ENCODE data around the gene FHIT.

Gene FHIT

GRCh38 chr3:60102154-60102553 is 1149.1 kb downstream of the FHIT start:
- H3K27ac ChIP-seq = no peak overlapping the region
- no peaks in the 10 kb centered on the region for H3K9me3 ChIP-seq
- H3K4me3 ChIP-seq = no peak overlapping the region
- H3K27me3 ChIP-seq = no peaks in the 10 kb centered on the region
- no peak for TF ChIP-seq CTCF (IDR thresholded peaks at IDR 0.05)
- H3K4me1 ChIP-seq = no peaks in the 10 kb centered on the region
- no peaks in the 10 kb centered on the region for H3K36me3 ChIP-seq
- intact Hi-C loops (cut with DNase I; ENCODE audit: low total_unique reads) = no loop called here
- DNase-seq = no peak

- H3K9me3 ChIP-seq = no peaks in the 10 kb centered on the region
- no peak overlapping the region for H3K27ac ChIP-seq
- TF ChIP-seq CTCF (IDR thresholded peaks at IDR 0.05) = no peak
- intact Hi-C loops (cut with DNase I; ENCODE audit: low total_unique reads) = no loop called here
- H3K36me3 ChIP-seq = no peaks in the 10 kb centered on the region
- no peak for DNase-seq
- no peak overlapping the region for H3K4me3 ChIP-seq
- H3K27me3 ChIP-seq = no peaks in the 10 kb centered on the region
- H3K4me1 ChIP-seq = peaks cover 0 to 2% (median 0%) of the 10 kb centered on the region in 4 donors
Measured at GRCh38 chr3:60101621-60102020, 1149.6 kb downstream of the FHIT start.

GRCh38 chr3:60096403-60096802 is 1154.8 kb downstream of the FHIT start:
- Histone ChIP-seq H3K9me3 (peaks cover 0 to 10% (median 0%) of the 10 kb centered on the region in 3 donors), H3K4me1 (peaks cover 0 to 15% (median 0%) of the 10 kb centered on the region in 4 donors), H3K36me3 (no peaks in the 10 kb centered on the region), H3K27me3 (no peaks in the 10 kb centered on the region), H3K4me3 (no peak overlapping the region), H3K27ac (no peak overlapping the region)
- no peak for TF ChIP-seq CTCF (IDR thresholded peaks at IDR 0.05)
- no peak for DNase-seq
- intact Hi-C loops (cut with DNase I; ENCODE audit: low total_unique reads) = no loop called here

- Histone ChIP-seq H3K4me1 (peaks cover 0 to 15% (median 0%) of the 10 kb centered on the region in 4 donors), H3K27ac (no peak overlapping the region), H3K27me3 (no peaks in the 10 kb centered on the region), H3K9me3 (peaks cover 0 to 10% (median 0%) of the 10 kb centered on the region in 3 donors), H3K36me3 (no peaks in the 10 kb centered on the region), H3K4me3 (no peak overlapping the region)
- DNase-seq = no peak
- intact Hi-C loops (cut with DNase I; ENCODE audit: low total_unique reads) = no loop called here
- TF ChIP-seq CTCF (IDR thresholded peaks at IDR 0.05) = no peak
Measured at GRCh38 chr3:60095930-60096329, 1155.3 kb downstream of the FHIT start.

- TF ChIP-seq CTCF (IDR thresholded peaks at IDR 0.05) = no peak
- no peaks in the 10 kb centered on the region for H3K36me3 ChIP-seq
- H3K4me3 ChIP-seq = no peak overlapping the region
- intact Hi-C loops (cut with DNase I; ENCODE audit: low total_unique reads) = no loop called here
- DNase-seq = no peak
- no peaks in the 10 kb centered on the region for H3K27me3 ChIP-seq
- H3K4me1 ChIP-seq = peaks cover 0 to 15% (median 0%) of the 10 kb centered on the region in 4 donors
- H3K27ac ChIP-seq = no peak overlapping the region
- H3K9me3 ChIP-seq = peaks cover 0 to 10% (median 0%) of the 10 kb centered on the region in 3 donors
Measured at GRCh38 chr3:60095516-60095915, 1155.7 kb downstream of the FHIT start.

GRCh38 chr3:60094392-60094947 is 1156.8 kb downstream of the FHIT start:
- no peak for DNase-seq
- Histone ChIP-seq H3K9me3 (peaks cover 0 to 10% (median 0%) of the 10 kb centered on the region in 3 donors), H3K27me3 (no peaks in the 10 kb centered on the region), H3K4me3 (no peak overlapping the region), H3K27ac (no peak overlapping the region), H3K4me1 (peaks cover 0 to 15% (median 0%) of the 10 kb centered on the region in 4 donors), H3K36me3 (no peaks in the 10 kb centered on the region)
- intact Hi-C loops (cut with DNase I; ENCODE audit: low total_unique reads) = no loop called here
- no peak for TF ChIP-seq CTCF (IDR thresholded peaks at IDR 0.05)

Measured in tibial artery (tissue), 4 donors.